Fibroblast of pulmonary artery (primary cell): ENCODE data around the gene NDUFAF5.

Source experiments
- DNase-seq: peaks from one replicate; pipeline ENCODE4 v3.0.0-alpha.2; 2010; ENCODE audit warnings: low read depth
- H3K4me3 ChIP-seq: replicated peaks from 2 replicates; pipeline ENCODE4 v1.5.1; 2011; ENCODE audit warnings: low read depth, mild to moderate bottlenecking, control low read depth, low read length, moderate library complexity
- TF ChIP-seq, protein P1 (sequence below): IDR thresholded peaks from 2 replicates; pipeline ENCODE4 v1.5.1; 2011; ENCODE audit warnings: mild to moderate bottlenecking, control low read depth, low read length, inconsistent platforms; ENCODE audit errors: missing control alignments

NDUFAF5 gene

GRCh38 chr20:13800728-13801134 is 15.9 kb downstream of the NDUFAF5 start:
- TF ChIP-seq, protein P1, sequence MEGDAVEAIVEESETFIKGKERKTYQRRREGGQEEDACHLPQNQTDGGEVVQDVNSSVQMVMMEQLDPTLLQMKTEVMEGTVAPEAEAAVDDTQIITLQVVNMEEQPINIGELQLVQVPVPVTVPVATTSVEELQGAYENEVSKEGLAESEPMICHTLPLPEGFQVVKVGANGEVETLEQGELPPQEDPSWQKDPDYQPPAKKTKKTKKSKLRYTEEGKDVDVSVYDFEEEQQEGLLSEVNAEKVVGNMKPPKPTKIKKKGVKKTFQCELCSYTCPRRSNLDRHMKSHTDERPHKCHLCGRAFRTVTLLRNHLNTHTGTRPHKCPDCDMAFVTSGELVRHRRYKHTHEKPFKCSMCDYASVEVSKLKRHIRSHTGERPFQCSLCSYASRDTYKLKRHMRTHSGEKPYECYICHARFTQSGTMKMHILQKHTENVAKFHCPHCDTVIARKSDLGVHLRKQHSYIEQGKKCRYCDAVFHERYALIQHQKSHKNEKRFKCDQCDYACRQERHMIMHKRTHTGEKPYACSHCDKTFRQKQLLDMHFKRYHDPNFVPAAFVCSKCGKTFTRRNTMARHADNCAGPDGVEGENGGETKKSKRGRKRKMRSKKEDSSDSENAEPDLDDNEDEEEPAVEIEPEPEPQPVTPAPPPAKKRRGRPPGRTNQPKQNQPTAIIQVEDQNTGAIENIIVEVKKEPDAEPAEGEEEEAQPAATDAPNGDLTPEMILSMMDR: no peak
- DNase-seq: peak; percentile 95
- no peak overlapping the region for H3K4me3 ChIP-seq

DNA sequence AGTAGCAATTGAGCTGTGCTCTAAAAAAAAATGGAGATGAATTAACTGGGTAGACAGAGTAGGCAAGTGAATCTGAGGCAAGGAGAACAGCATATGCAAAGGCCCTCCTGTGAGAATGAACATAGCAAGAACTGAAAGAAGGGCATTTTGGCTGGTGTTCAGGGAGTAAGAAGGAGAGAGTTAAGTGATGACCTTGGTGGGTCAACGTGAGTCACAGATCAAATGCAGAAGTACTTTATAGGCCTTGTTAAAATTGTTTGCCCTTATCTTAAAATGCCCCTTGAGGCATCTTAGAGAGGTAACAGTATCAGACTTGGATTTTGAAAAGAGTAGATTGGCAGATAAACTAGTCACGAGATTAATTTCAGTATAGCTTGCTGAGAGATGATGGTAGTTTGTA is 24.5 kb downstream of the NDUFAF5 start:
- no peak for DNase-seq
- no peak overlapping the region for H3K4me3 ChIP-seq
- TF ChIP-seq, protein P1: no peak

DNA sequence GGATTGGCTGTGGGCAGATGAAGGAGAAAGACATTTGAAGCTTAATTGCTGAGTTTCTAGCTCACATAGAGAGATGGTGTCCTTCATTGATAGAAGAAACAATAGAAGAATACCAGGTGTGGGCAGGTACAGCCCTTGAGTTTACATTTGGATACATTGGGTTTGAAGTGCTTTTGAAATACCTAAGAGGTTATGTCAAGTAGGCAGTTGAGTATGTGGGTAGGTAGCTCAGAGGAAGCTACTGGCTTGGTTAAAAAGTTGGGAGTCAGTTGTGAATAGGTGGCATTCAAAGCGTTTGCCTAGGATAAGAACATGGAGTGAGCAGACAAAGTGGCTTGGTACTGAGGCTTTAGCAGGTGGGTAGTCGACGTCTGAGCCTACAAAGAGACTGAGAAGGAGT is 25.0 kb downstream of the NDUFAF5 start:
- no peak overlapping the region for H3K4me3 ChIP-seq
- no peak for DNase-seq
- TF ChIP-seq, protein P1: no peak

DNA sequence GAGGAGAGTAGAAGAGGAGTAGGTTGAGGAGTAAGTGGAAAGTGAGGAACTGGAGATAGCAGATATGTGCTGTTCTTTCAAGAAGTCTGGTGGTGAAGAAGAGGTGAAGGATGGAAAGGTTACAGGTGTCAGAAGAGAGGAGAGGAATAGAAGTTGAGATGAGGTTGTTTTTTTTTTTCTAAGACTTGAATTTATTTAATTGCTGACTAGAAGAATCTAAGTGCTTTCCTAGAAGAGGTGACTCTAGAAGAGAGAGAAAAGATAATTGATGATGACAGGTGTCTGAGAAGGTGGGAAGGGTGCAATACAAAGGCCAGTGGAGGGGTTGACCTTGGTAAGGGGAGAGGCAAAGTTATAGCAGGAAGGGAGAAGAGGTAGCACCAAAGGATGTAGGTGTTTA is 25.6 kb downstream of the NDUFAF5 start:
- TF ChIP-seq, protein P1: no peak

DNA sequence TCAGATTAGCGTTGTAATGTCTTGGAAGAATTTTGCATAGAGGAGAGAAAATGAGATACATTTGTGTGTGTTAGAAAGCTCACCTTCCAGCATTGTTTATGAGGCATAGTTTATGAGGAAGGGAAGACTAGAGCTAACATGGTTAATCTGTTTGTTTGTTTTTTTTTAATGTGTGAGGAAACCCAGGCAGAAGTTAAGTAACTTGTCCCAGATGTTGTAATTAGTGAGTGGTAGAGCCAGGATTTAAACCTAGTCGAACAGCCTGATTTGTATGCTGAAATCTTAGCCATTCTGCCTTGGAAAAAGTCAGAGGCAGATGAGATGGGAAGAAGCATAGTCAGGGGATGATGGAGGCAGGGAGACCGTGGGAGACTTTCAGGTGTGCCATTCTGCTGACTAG is 29.1 kb downstream of the NDUFAF5 start:
- no peak for DNase-seq
- no peak overlapping the region for H3K4me3 ChIP-seq
- TF ChIP-seq, protein P1: no peak

More for the DNA sequence above, 25.6 kb downstream of the NDUFAF5 start:
- H3K4me3 ChIP-seq: no peak overlapping the region
- no peak for DNase-seq

DNA sequence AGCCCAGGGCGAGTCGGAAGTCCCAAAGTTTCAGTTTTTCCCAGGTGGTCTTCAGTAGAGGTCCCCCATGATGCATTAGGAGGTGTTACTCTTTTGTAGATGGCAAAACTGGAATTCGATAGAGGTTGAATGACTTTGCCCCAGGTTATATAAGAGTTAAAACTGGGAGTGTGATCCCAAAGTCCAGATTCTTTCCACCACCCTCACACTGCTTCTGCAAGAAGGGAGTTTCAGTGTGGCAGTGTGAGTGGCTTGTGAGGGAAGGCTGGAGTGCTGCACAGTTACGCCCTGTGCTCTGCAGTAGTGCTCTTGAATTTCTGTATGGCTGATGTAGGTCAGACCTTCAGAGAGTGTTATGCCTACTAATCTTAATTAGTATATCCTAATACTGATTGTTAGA is 29.8 kb downstream of the NDUFAF5 start:
- H3K4me3 ChIP-seq: no peak overlapping the region
- TF ChIP-seq, protein P1: no peak

DNA sequence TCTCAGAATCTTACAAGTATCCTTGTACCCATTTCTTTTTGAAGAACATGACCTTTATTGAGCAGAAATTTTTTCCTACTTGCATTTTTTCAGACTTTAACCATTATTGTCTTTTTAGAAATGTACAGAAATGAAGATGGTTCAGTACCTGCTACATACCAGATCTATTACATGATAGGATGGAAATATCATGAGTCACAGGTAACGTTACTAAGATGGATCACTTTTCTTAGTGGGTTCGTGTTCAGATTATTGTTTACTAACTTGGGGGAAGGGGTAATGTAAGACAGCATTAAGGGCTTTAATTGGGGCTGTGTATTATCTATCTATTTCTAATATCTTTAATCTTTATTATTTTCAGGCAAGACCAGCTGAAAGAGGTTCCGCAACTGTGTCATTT is 31.9 kb downstream of the NDUFAF5 start:
- H3K4me3 ChIP-seq: no peak overlapping the region
- DNase-seq: no peak

More for the DNA sequence above, 29.8 kb downstream of the NDUFAF5 start:
- no peak for DNase-seq

More for the DNA sequence above, 31.9 kb downstream of the NDUFAF5 start:
- TF ChIP-seq, protein P1: no peak
